H9 (cell line): ENCODE data around the gene ARHGAP11A. TPM values are rescaled to one million over a fixed set of nuclear protein-coding genes. Genes with fewer than 3 reads are reported as not detected.

Source experiments
- DNase-seq: peaks from one replicate; pipeline ENCODE4 v3.0.0-alpha.2; 2017
- H2AFZ ChIP-seq: one replicate; pipeline ENCODE4 v1.6.1; 2013; ENCODE audit warnings: mild to moderate bottlenecking, low read length, control low read depth, moderate library complexity
- H2AK5ac ChIP-seq: 2 replicates; pipeline ENCODE4 v1.6.1; 2013; ENCODE audit warnings: low read length, control low read depth, mixed read lengths; ENCODE audit not compliant: insufficient read length
- H2BK120ac ChIP-seq: one replicate; pipeline ENCODE4 v1.6.1; 2013; ENCODE audit warnings: low read depth, mild to moderate bottlenecking, low read length, control low read depth, inconsistent platforms; ENCODE audit not compliant: poor library complexity, severe bottlenecking
- H2BK12ac ChIP-seq: 2 replicates; pipeline ENCODE4 v1.6.1; 2013; ENCODE audit warnings: low read length, control low read depth, mixed read lengths, low read depth; ENCODE audit not compliant: insufficient read length
- H2BK15ac ChIP-seq: 2 replicates; pipeline ENCODE4 v1.6.1; 2013; ENCODE audit warnings: low read depth, low read length, control low read depth
- H2BK20ac ChIP-seq: one replicate; pipeline ENCODE4 v1.6.1; 2013; ENCODE audit warnings: low read depth, mild to moderate bottlenecking, low read length, control low read depth, inconsistent platforms; ENCODE audit not compliant: poor library complexity, severe bottlenecking
- H2BK5ac ChIP-seq: 2 replicates; pipeline ENCODE4 v1.6.1; 2013; ENCODE audit warnings: low read length, control low read depth, mixed read lengths; ENCODE audit not compliant: insufficient read length
- H3K14ac ChIP-seq: 2 replicates; pipeline ENCODE4 v1.6.1; 2013; ENCODE audit warnings: low read length, control low read depth; ENCODE audit not compliant: insufficient read depth
- H3K18ac ChIP-seq: 2 replicates; pipeline ENCODE4 v1.6.1; 2013; ENCODE audit warnings: low read depth, mild to moderate bottlenecking, mixed read lengths, low read length, control low read depth; ENCODE audit not compliant: insufficient read length
- H3K23ac ChIP-seq: 2 replicates; pipeline ENCODE4 v1.6.1; 2013; ENCODE audit warnings: low read length, control low read depth, mixed read lengths, low read depth; ENCODE audit not compliant: insufficient read length
- H3K23me2 ChIP-seq: 2 replicates; pipeline ENCODE4 v1.6.1; 2013; ENCODE audit warnings: low read depth, mild to moderate bottlenecking, mixed read lengths, low read length, control low read depth; ENCODE audit not compliant: insufficient read length, poor library complexity, severe bottlenecking
- H3K27ac ChIP-seq: 2 replicates; pipeline ENCODE4 v1.5.1; 2013; ENCODE audit warnings: low read length, control low read depth, mixed read lengths, low read depth; ENCODE audit not compliant: insufficient read length
- H3K27me3 ChIP-seq: 2 replicates; pipeline ENCODE4 v1.6.1; 2013; ENCODE audit warnings: low read length, control low read depth, inconsistent platforms; ENCODE audit not compliant: insufficient read depth
- H3K4ac ChIP-seq: 2 replicates; pipeline ENCODE4 v1.6.1; 2013; ENCODE audit warnings: low read depth, mild to moderate bottlenecking, control low read depth, inconsistent platforms, low read length, moderate library complexity
- H3K4me1 ChIP-seq: 2 replicates; pipeline ENCODE4 v1.6.1; 2013; ENCODE audit warnings: low read length, control low read depth, inconsistent platforms; ENCODE audit not compliant: insufficient read depth
- H3K4me2 ChIP-seq: 2 replicates; pipeline ENCODE4 v1.6.1; 2013; ENCODE audit warnings: low read length, control low read depth, mixed read lengths; ENCODE audit not compliant: insufficient read length, insufficient read depth
- H3K56ac ChIP-seq: 2 replicates; pipeline ENCODE4 v1.6.1; 2013; ENCODE audit warnings: low read depth, mild to moderate bottlenecking, mixed read lengths, low read length, control low read depth; ENCODE audit not compliant: insufficient read length
- H3K79me1 ChIP-seq: 2 replicates; pipeline ENCODE4 v1.6.1; 2013; ENCODE audit warnings: low read depth, mild to moderate bottlenecking, moderate library complexity, low read length, control low read depth, inconsistent platforms; ENCODE audit not compliant: insufficient read depth, poor library complexity, severe bottlenecking
- H3K79me2 ChIP-seq: 2 replicates; pipeline ENCODE4 v1.6.1; 2013; ENCODE audit warnings: low read length, control low read depth, inconsistent platforms; ENCODE audit not compliant: insufficient read depth
- H3K9ac ChIP-seq: 2 replicates; pipeline ENCODE4 v1.6.1; 2013; ENCODE audit warnings: low read length, control low read depth, mixed read lengths; ENCODE audit not compliant: insufficient read length; ENCODE audit errors: extremely low read depth
- H3K9me3 ChIP-seq: one replicate; pipeline ENCODE4 v1.6.1; 2013; ENCODE audit warnings: low read depth, low read length, inconsistent platforms; ENCODE audit not compliant: control insufficient read depth
- H3T11ph ChIP-seq: one replicate; pipeline ENCODE4 v1.6.1; 2013; ENCODE audit warnings: mild to moderate bottlenecking, low read length, control low read depth, inconsistent platforms
- H4K20me1 ChIP-seq: one replicate; pipeline ENCODE4 v1.6.1; 2013; ENCODE audit not compliant: control insufficient read depth, insufficient read length, insufficient read depth
- H4K5ac ChIP-seq: 2 replicates; pipeline ENCODE4 v1.6.1; 2013; ENCODE audit warnings: low read depth, mild to moderate bottlenecking, mixed read lengths, low read length, control low read depth; ENCODE audit not compliant: insufficient read length
- H4K8ac ChIP-seq: replicated peaks from 2 replicates; pipeline ENCODE4 v1.6.1; 2013; ENCODE audit warnings: low read length, control low read depth, mixed read lengths, low read depth; ENCODE audit not compliant: insufficient read length
- H4K91ac ChIP-seq: 2 replicates; pipeline ENCODE4 v1.6.1; 2013; ENCODE audit warnings: low read depth, mild to moderate bottlenecking, moderate library complexity, mixed read lengths, low read length, control low read depth; ENCODE audit not compliant: insufficient read length
- H3K27ac Mint-ChIP-seq, 3 experiments: 2 replicates in 2 of 3; 3 replicates in 1 of 3; pipeline ENCODE4 v1.8.0; 2020 to 2021; ENCODE audit warnings: mixed read lengths in 3 of 3, mild to moderate bottlenecking in 1 of 3, moderate library complexity in 1 of 3
- H3K27me3 Mint-ChIP-seq: 2 replicates; pipeline ENCODE4 v1.8.0; 2021; ENCODE audit warnings: low read depth, mild to moderate bottlenecking, moderate library complexity, mixed read lengths
- H3K36me3 Mint-ChIP-seq, 3 experiments: 2 replicates in 2 of 3; 3 replicates in 1 of 3; pipeline ENCODE4 v1.8.0; 2020 to 2021; ENCODE audit warnings: low read depth in 3 of 3, mixed read lengths in 3 of 3; ENCODE audit not compliant: insufficient read depth in 1 of 3
- H3K4me1 Mint-ChIP-seq, 2 experiments: 2 replicates each; pipeline ENCODE4 v1.8.0; 2020; ENCODE audit warnings: mixed read lengths in 2 of 2
- H3K4me3 Mint-ChIP-seq, 2 experiments: 2 replicates in 1 of 2; 3 replicates in 1 of 2; pipeline ENCODE4 v1.8.0; 2020 to 2021; ENCODE audit warnings: mild to moderate bottlenecking in 2 of 2, mixed read lengths in 2 of 2, moderate library complexity in 1 of 2
- H3K9me3 Mint-ChIP-seq, 2 experiments: 2 replicates in 1 of 2; 3 replicates in 1 of 2; pipeline ENCODE4 v1.8.0; 2020; ENCODE audit warnings: mild to moderate bottlenecking in 2 of 2, mixed read lengths in 2 of 2, moderate library complexity in 1 of 2
- WGBS: extraction: QIAGEN DNeasy Blood & Tissue Kit; methylation state at CpG from one replicate; pipeline ENCODE4 v1.1.7; 2013; ENCODE audit warnings: missing lambda C conversion rate, low lambda C conversion rate, mixed read lengths; ENCODE audit not compliant: insufficient read length; ENCODE audit errors: extremely low coverage; 5-methylcytosine and 5-hydroxymethylcytosine counted together
- total RNA-seq: library from RNA; stranded (reverse); gene quantifications from 2 replicates; pipeline ENCODE4 v1.2.1, GENCODE V29; 2021
- TF ChIP-seq, protein P1 (sequence below): fragments of 200-600 bp; sonication (generic); conservative IDR thresholded peaks from 3 replicates; pipeline ENCODE4 v1.8.0; 2021; ENCODE audit warnings: antibody characterized with exemption, mild to moderate bottlenecking

The ARHGAP11A gene
- total RNA-seq, 1 experiment from 2014 or later = 94.4 TPM

DNA sequence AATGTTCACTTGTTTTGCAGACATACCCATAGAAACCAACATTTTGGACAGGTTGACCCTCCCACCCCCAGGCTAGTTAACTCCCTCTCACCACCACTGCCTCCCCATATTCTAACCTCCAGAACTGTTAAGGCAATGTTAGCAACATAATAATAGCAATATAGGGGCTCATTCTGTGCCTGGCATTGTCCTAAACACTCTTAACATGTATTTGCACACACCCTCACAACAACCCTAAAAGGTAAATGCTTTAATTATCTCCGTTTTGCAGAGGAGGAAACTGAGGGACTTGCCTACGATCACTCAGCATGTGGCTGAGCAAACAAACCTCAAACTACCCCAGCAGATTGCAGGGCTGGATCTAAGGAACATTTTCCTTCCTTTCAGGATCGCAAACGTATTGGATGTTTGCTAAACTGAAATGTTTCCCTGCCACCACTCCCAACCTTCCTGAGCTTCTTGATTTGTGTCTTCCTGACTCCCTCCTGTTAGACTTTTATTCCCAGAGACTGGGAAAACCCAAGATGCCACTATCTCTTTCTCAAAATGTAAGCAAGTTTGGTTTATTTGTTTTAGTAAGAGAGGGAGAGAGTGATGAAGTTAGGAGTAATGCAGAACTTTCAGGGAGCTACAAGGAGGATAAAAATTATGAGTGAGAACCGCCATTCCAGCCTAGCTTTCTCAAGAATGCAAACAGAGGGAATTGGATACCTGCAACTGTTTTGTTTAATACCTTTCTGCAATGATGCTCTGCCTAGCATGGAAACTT, 27.5 kb downstream of the ARHGAP11A start:
- Histone ChIP-seq H3K23me2 (no peaks in the 10 kb centered on the region), H2AK5ac (no peak overlapping the region), H3K79me2 (no peaks in the 10 kb centered on the region), H3T11ph (no peak overlapping the region), H3K9ac (no peak overlapping the region), H3K18ac (no peak overlapping the region), H3K23ac (no peak overlapping the region), H3K27ac (no peak overlapping the region), H2BK20ac (no peak overlapping the region), H2BK15ac (no peak overlapping the region), H2BK12ac (no peak overlapping the region), H4K5ac (no peak overlapping the region), H4K20me1 (no peaks in the 10 kb centered on the region), H3K4ac (no peak overlapping the region), H4K91ac (no peak overlapping the region), H2BK120ac (no peak overlapping the region), H3K27me3 (no peaks in the 10 kb centered on the region), H3K4me1 (peaks cover 4% of the 10 kb centered on the region; the same call in 1 of the 2 replicates), H3K79me1 (no peaks in the 10 kb centered on the region), H3K9me3 (no peaks in the 10 kb centered on the region), H4K8ac (no peak overlapping the region), H3K56ac (no peak overlapping the region), H2BK5ac (no peak overlapping the region), H2AFZ (no peak overlapping the region), H3K14ac (no peak overlapping the region), H3K4me2 (peak overlapping the region; percentile 90)
- peaks cover 21 to 22% of the 10 kb centered on the region in 2 experiments for H3K4me1 Mint-ChIP-seq
- H3K4me3 Mint-ChIP-seq = peak overlapping the region; percentile 28 to 65
- no peaks in the 10 kb centered on the region for H3K9me3 Mint-ChIP-seq
- DNase-seq = no peak
- H3K27ac Mint-ChIP-seq = peak overlapping the region; percentile 2 to 71 (median 46); a peak in 5 of 7 replicates
- no peaks in the 10 kb centered on the region; the same call in 1 of the 2 replicates for H3K27me3 Mint-ChIP-seq
- TF ChIP-seq, protein P1, sequence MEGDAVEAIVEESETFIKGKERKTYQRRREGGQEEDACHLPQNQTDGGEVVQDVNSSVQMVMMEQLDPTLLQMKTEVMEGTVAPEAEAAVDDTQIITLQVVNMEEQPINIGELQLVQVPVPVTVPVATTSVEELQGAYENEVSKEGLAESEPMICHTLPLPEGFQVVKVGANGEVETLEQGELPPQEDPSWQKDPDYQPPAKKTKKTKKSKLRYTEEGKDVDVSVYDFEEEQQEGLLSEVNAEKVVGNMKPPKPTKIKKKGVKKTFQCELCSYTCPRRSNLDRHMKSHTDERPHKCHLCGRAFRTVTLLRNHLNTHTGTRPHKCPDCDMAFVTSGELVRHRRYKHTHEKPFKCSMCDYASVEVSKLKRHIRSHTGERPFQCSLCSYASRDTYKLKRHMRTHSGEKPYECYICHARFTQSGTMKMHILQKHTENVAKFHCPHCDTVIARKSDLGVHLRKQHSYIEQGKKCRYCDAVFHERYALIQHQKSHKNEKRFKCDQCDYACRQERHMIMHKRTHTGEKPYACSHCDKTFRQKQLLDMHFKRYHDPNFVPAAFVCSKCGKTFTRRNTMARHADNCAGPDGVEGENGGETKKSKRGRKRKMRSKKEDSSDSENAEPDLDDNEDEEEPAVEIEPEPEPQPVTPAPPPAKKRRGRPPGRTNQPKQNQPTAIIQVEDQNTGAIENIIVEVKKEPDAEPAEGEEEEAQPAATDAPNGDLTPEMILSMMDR = no peak
- no CpG with 5 or more reads among the region's 5 CpGs for WGBS
- H3K36me3 Mint-ChIP-seq = peaks cover 0 to 24% (median 9%) of the 10 kb centered on the region in 3 experiments; a peak in 6 of 7 replicates
